Left ventricle myocardium superior (tissue), 1 donor: Measurements from ENCODE around the gene TPK1. TPM values are rescaled to one million over a fixed set of nuclear protein-coding genes. Genes with fewer than 3 reads are reported as not detected.

Experiments used
- ATAC-seq: fragments of 200-7000 bp; cut with Tn5 transposase; one replicate; pipeline ENCODE4 v1.9.1; 2020; ENCODE audit warnings: mild to moderate bottlenecking, moderate library complexity
- DNase-seq: peaks from one replicate; pipeline ENCODE4 v3.0.0-alpha.2; 2020
- intact Hi-C: fragments of 100-400 bp; cut with micrococcal nuclease; formaldehyde crosslinking; loops from one replicate; pipeline ENCODE4 v1.11.0; 2022
- total RNA-seq: library from RNA; stranded (reverse); fragmentation: NEBNext Ultra II Directional; extraction: Animal tissue kit (Norgen Biotek cat#: 25700); gene quantifications from one replicate; pipeline ENCODE4 v1.2.1, GENCODE V29; 2021
- donor health status: DM: no; HTN: yes; CAD: no; lungs with severe emphysema.

Gene TPK1
- total RNA-seq, 1 donor from 2014 or later = 4.9 TPM

GRCh38 chr7:144517749-144518148, 318.1 kb downstream of the TPK1 start:
- intact Hi-C loops = no loop called here
- ATAC-seq (no peak), DNase-seq (no peak)

- intact Hi-C loops = no loop called here
- ATAC-seq (no peak), DNase-seq (no peak)
These were observed 318.9 kb downstream of the TPK1 start for GRCh38 chr7:144516729-144517525.

GRCh38 chr7:144513334-144513733, 322.5 kb downstream of the TPK1 start:
- intact Hi-C loops = no loop called here
- DNase-seq (no peak), ATAC-seq (peak; percentile 61)

GRCh38 chr7:144510621-144511020, 325.2 kb downstream of the TPK1 start:
- intact Hi-C loops = no loop called here
- DNase-seq (no peak), ATAC-seq (no peak)

GRCh38 chr7:144508702-144509101, 327.2 kb downstream of the TPK1 start:
- intact Hi-C loops = no loop called here
- DNase-seq (no peak), ATAC-seq (peak; percentile 49)

- no peak for ATAC-seq
These were observed 332.6 kb downstream of the TPK1 start for GRCh38 chr7:144503215-144503614.

GRCh38 chr7:144500225-144500624, 335.6 kb downstream of the TPK1 start:
- intact Hi-C loops = no loop called here
- no peak for DNase-seq
- ATAC-seq = peak; percentile 78

More at GRCh38 chr7:144503215-144503614, 332.6 kb downstream of the TPK1 start:
- intact Hi-C loops = no loop called here
- no peak for DNase-seq

GRCh38 chr7:144497282-144497681, 338.6 kb downstream of the TPK1 start:
- ATAC-seq (no peak), DNase-seq (no peak)
- intact Hi-C loops = no loop called here

GRCh38 chr7:144494355-144494754, 341.5 kb downstream of the TPK1 start:
- ATAC-seq (no peak), DNase-seq (no peak)
- intact Hi-C loops = no loop called here

- no peak for ATAC-seq
- DNase-seq = no peak
- intact Hi-C loops = no loop called here
These were observed 346.3 kb downstream of the TPK1 start for GRCh38 chr7:144489504-144489903.

GRCh38 chr7:144488977-144489376, 346.9 kb downstream of the TPK1 start:
- DNase-seq = no peak
- intact Hi-C loops = no loop called here

GRCh38 chr7:144487901-144488300, 348.0 kb downstream of the TPK1 start:
- intact Hi-C loops = no loop called here
- no peak for ATAC-seq
- no peak for DNase-seq

More at GRCh38 chr7:144488977-144489376, 346.9 kb downstream of the TPK1 start:
- ATAC-seq = no peak

GRCh38 chr7:144484445-144484844, 351.4 kb downstream of the TPK1 start:
- intact Hi-C loops = no loop called here
- ATAC-seq (no peak), DNase-seq (no peak)

GRCh38 chr7:144483189-144483588, 352.7 kb downstream of the TPK1 start:
- intact Hi-C loops = no loop called here
- peak; percentile 62 for ATAC-seq
- no peak for DNase-seq

GRCh38 chr7:144481833-144482232, 354.0 kb downstream of the TPK1 start:
- no peak for ATAC-seq
- no peak for DNase-seq
- intact Hi-C loops = no loop called here

GRCh38 chr7:144477348-144477747, 358.5 kb downstream of the TPK1 start:
- ATAC-seq (no peak), DNase-seq (no peak)
- intact Hi-C loops = no loop called here

- ATAC-seq (no peak), DNase-seq (no peak)
- intact Hi-C loops = no loop called here
These were observed 360.8 kb downstream of the TPK1 start for GRCh38 chr7:144474800-144475615.

- no peak for ATAC-seq
- no peak for DNase-seq
- intact Hi-C loops = no loop called here
These were observed 361.5 kb downstream of the TPK1 start for GRCh38 chr7:144474363-144474762.

GRCh38 chr7:144473908-144474307, 361.9 kb downstream of the TPK1 start:
- intact Hi-C loops = no loop called here
- DNase-seq (no peak), ATAC-seq (no peak)

- intact Hi-C loops = no loop called here
- ATAC-seq (no peak), DNase-seq (no peak)
These were observed 365.8 kb downstream of the TPK1 start for GRCh38 chr7:144470078-144470477.
